Measurements from ENCODE around the gene MYH6.

The MYH6 gene

GRCh38 chr14:23445773-23446172, 37.7 kb upstream of the MYH6 start:
- H3K4me2 ChIP-seq = peak overlapping the region in 3 of 11 experiments; percentile 2 to 21 (median 17); a peak in 3 of 22 replicates
- H3K9me3 ChIP-seq (replicated peaks in 1 of 11) = no peaks in the 10 kb centered on the region
- no peaks in the 10 kb centered on the region for H3K36me3 ChIP-seq
- no peaks in the 10 kb centered on the region for H4K20me1 ChIP-seq
- H3K4me3 ChIP-seq = no peak overlapping the region
- H3K9ac ChIP-seq = no peak overlapping the region
- peaks cover 0 to 9% (median 3%) of the 10 kb centered on the region in 10 experiments; a peak in 10 of 20 replicates for H3K4me1 ChIP-seq
- H3K27ac ChIP-seq = no peak overlapping the region
- no peak for TF ChIP-seq Cebpa-rat (IDR thresholded peaks at IDR 0.05)
- H3K27me3 ChIP-seq = no peaks in the 10 kb centered on the region

DNA sequence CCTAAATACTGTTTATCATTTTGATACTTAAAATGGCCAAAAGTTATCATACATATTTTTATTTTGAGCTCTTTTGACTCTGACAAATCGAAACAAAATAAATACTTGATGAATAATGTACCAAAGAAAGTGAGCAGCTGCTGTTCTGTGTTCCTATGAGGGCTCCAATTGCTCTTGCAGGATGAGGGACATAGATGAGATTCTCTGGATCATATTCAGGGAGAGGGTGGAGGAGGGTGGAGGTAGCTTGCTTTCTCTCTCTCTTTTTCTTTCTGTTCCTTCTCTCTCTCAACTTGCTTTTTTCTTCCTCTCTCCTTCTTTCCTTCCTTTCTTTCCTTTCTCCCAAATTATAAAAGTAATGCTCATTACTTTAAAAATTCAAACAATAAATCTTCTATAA, 36.2 kb upstream of the MYH6 start:
- H3K4me3 ChIP-seq = no peak overlapping the region
- TF ChIP-seq Cebpa-rat (IDR thresholded peaks at IDR 0.05) = no peak
- H3K27me3 ChIP-seq = no peaks in the 10 kb centered on the region
- no peak overlapping the region for H3K4me2 ChIP-seq
- no peaks in the 10 kb centered on the region for H3K36me3 ChIP-seq
- no peak overlapping the region for H3K9ac ChIP-seq
- H4K20me1 ChIP-seq = no peaks in the 10 kb centered on the region
- H3K9me3 ChIP-seq (replicated peaks in 1 of 11) = no peaks in the 10 kb centered on the region
- peaks cover 0 to 9% (median 3%) of the 10 kb centered on the region in 10 experiments; a peak in 10 of 20 replicates for H3K4me1 ChIP-seq
- no peak overlapping the region for H3K27ac ChIP-seq

DNA sequence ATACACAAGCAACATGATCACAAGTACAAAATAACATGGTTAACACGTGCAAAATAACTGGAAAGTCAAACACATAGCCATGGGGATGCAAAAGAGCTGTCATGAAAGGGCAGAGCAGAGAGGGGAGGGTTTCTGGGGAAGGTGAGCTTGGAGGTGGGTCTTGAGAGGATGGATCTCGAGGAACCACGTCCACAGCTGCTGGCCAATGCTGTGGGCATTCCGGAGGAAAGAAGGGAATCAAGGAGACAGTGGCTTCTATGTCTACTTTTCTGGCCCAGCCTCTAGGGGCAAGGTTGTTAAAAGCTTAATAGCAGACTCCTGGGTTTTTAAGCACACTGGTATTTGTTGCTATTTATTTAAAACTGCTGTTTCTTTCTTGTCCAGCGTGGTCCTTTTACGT, 35.8 kb upstream of the MYH6 start:
- TF ChIP-seq Cebpa-rat (IDR thresholded peaks at IDR 0.05) = no peak
- Histone ChIP-seq H3K9ac (no peak overlapping the region), H3K4me3 (no peak overlapping the region), H3K36me3 (no peaks in the 10 kb centered on the region), H3K9me3 (replicated peaks in 1 of 11) (no peaks in the 10 kb centered on the region), H3K27ac (no peak overlapping the region), H3K4me2 (no peak overlapping the region), H3K27me3 (no peaks in the 10 kb centered on the region), H4K20me1 (no peaks in the 10 kb centered on the region), H3K4me1 (peaks cover 0 to 9% (median 3%) of the 10 kb centered on the region in 10 experiments; a peak in 10 of 20 replicates)

GRCh38 chr14:23443411-23443812, 35.3 kb upstream of the MYH6 start:
- Histone ChIP-seq H3K4me2 (no peak overlapping the region), H3K9ac (no peak overlapping the region), H3K27ac (no peak overlapping the region), H3K36me3 (no peaks in the 10 kb centered on the region), H3K27me3 (no peaks in the 10 kb centered on the region), H3K4me3 (no peak overlapping the region), H3K4me1 (peaks cover 0 to 9% (median 3%) of the 10 kb centered on the region in 10 experiments; a peak in 10 of 20 replicates), H3K9me3 (replicated peaks in 1 of 11) (no peaks in the 10 kb centered on the region), H4K20me1 (no peaks in the 10 kb centered on the region)
- no peak for TF ChIP-seq Cebpa-rat (IDR thresholded peaks at IDR 0.05)

GRCh38 chr14:23442721-23443356, 34.8 kb upstream of the MYH6 start:
- Histone ChIP-seq H3K4me3 (no peak overlapping the region), H3K27me3 (no peaks in the 10 kb centered on the region), H3K9me3 (replicated peaks in 1 of 11) (no peaks in the 10 kb centered on the region), H3K36me3 (no peaks in the 10 kb centered on the region), H3K9ac (no peak overlapping the region), H3K4me1 (peaks cover 0 to 9% (median 3%) of the 10 kb centered on the region in 10 experiments; a peak in 10 of 20 replicates), H4K20me1 (no peaks in the 10 kb centered on the region), H3K27ac (no peak overlapping the region), H3K4me2 (no peak overlapping the region)
- TF ChIP-seq Cebpa-rat (IDR thresholded peaks at IDR 0.05) = no peak

- H3K4me3 ChIP-seq = no peak overlapping the region
- H4K20me1 ChIP-seq = no peaks in the 10 kb centered on the region
- no peaks in the 10 kb centered on the region for H3K9me3 ChIP-seq (replicated peaks in 1 of 11)
- H3K36me3 ChIP-seq = no peaks in the 10 kb centered on the region
- H3K9ac ChIP-seq = no peak overlapping the region
- no peak overlapping the region for H3K27ac ChIP-seq
- H3K4me2 ChIP-seq = peak overlapping the region in 2 of 11 experiments; percentile 14 to 41; a peak in 3 of 22 replicates
- peaks cover 0 to 9% (median 2%) of the 10 kb centered on the region in 10 experiments; a peak in 10 of 20 replicates for H3K4me1 ChIP-seq
- no peak for TF ChIP-seq Cebpa-rat (IDR thresholded peaks at IDR 0.05)
- no peaks in the 10 kb centered on the region for H3K27me3 ChIP-seq
Observed at GRCh38 chr14:23441076-23441475, 33.0 kb upstream of the MYH6 start.

DNA sequence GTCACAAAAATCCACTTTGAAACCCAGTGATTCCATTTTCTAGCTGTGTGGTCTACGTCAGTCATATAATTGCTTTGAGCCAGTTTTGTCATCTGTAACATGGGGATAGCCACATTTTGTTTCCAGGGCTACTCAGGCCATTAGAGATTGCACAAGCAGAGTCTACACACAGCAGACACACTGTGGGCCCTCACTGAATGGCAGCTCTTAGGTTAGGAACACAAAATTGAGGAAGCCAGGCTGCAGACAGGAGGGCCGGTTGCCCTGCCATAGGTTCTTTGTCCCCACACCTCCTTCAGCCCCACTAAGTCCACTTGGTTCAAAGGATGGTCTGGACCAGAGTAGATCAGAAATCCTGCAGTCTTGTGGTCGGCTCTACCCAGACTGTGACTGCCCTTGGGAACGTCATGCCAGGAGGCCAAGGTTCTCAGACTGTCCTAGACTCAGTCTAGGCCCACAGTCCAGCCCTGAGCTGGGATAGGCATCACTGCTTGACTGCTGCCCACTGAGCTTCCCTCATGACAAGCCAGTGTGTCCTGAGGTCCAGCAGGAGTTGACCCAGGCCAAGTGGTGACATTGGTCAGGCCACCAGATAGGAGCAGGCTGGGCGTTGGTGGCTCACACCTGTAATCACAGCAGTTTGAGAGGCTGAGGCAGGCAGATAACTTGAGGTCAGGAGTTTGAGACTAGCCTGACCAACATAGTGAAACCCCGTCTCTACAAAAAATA, 31.2 kb upstream of the MYH6 start:
- Histone ChIP-seq H4K20me1 (no peaks in the 10 kb centered on the region), H3K4me2 (no peak overlapping the region), H3K27ac (no peak overlapping the region), H3K27me3 (no peaks in the 10 kb centered on the region), H3K4me1 (peaks cover 0 to 9% (median 0%) of the 10 kb centered on the region in 10 experiments; a peak in 4 of 20 replicates), H3K9me3 (replicated peaks in 1 of 11) (no peaks in the 10 kb centered on the region), H3K4me3 (no peak overlapping the region), H3K9ac (no peak overlapping the region), H3K36me3 (no peaks in the 10 kb centered on the region)
- TF ChIP-seq Cebpa-rat (IDR thresholded peaks at IDR 0.05) = no peak

- no peaks in the 10 kb centered on the region for H3K9me3 ChIP-seq (replicated peaks in 1 of 11)
- TF ChIP-seq Cebpa-rat (IDR thresholded peaks at IDR 0.05) = no peak
- no peaks in the 10 kb centered on the region for H4K20me1 ChIP-seq
- peaks cover 0 to 9% (median 0%) of the 10 kb centered on the region in 10 experiments; a peak in 4 of 20 replicates for H3K4me1 ChIP-seq
- no peak overlapping the region for H3K4me3 ChIP-seq
- no peak overlapping the region for H3K27ac ChIP-seq
- H3K36me3 ChIP-seq = no peaks in the 10 kb centered on the region
- no peak overlapping the region for H3K9ac ChIP-seq
- H3K4me2 ChIP-seq = no peak overlapping the region
- H3K27me3 ChIP-seq = no peaks in the 10 kb centered on the region
Observed at GRCh38 chr14:23438101-23438971, 30.3 kb upstream of the MYH6 start.
